ENCODE data around the gene RMND1. TPM values are rescaled to one million over a fixed set of nuclear protein-coding genes. Genes with fewer than 3 reads are reported as not detected.

RMND1 gene
- total RNA-seq, 1 donor from 2014 or later = 44.0 TPM

GRCh38 chr6:151447237-151447636 lies 4.7 kb downstream of the RMND1 start:
- peaks cover 15% of the 10 kb centered on the region for H3K36me3 Mint-ChIP-seq
- H3K79me2 ChIP-seq (ENCODE audit: low read depth) = peaks cover 95% of the 10 kb centered on the region
- no peak overlapping the region for H3K9ac ChIP-seq
- TF ChIP-seq EZH2phosphoT487 (IDR thresholded peaks at IDR 0.05) (no peak), EZH2 (IDR thresholded peaks at IDR 0.05) (no peak), CTCF (IDR thresholded peaks at IDR 0.05) (no peak)
- H3K4me1 Mint-ChIP-seq = peaks cover 23% of the 10 kb centered on the region
- peaks cover 3% of the 10 kb centered on the region for H3K36me3 ChIP-seq
- peak overlapping the region; percentile 17 for H3K27ac ChIP-seq
- no peak overlapping the region for H3K4me3 ChIP-seq
- H3K4me2 ChIP-seq = no peak overlapping the region
- no peak overlapping the region for H2AFZ ChIP-seq (replicated peaks)
- H3K9me3 ChIP-seq (ENCODE audit: low read depth) = no peaks in the 10 kb centered on the region
- no peaks in the 10 kb centered on the region for H3K27me3 ChIP-seq
- H3K4me1 ChIP-seq = peaks cover 10% of the 10 kb centered on the region
- DNase-seq (ENCODE audit: low spot score) = no peak
- H3K4me3 Mint-ChIP-seq = no peak overlapping the region
- peak overlapping the region; percentile 15 for H3K27ac Mint-ChIP-seq
- H3K9me3 Mint-ChIP-seq = peaks cover 9% of the 10 kb centered on the region
- H3F3A ChIP-seq (ENCODE audit: low read depth) = peaks cover 20% of the 10 kb centered on the region
- peaks cover 8% of the 10 kb centered on the region for H3K27me3 Mint-ChIP-seq (ENCODE audit: insufficient read depth, low read depth)
- H4K20me1 ChIP-seq (ENCODE audit: low read depth) = peaks cover 9% of the 10 kb centered on the region

- Mint-ChIP-seq H3K4me1 (peaks cover 15% of the 10 kb centered on the region), H3K4me3 (no peak overlapping the region), H3K27ac (no peak overlapping the region), H3K36me3 (peaks cover 12% of the 10 kb centered on the region), H3K9me3 (peaks cover 3% of the 10 kb centered on the region), H3K27me3 (ENCODE audit: insufficient read depth, low read depth) (peaks cover 5% of the 10 kb centered on the region)
- Histone ChIP-seq H3F3A (ENCODE audit: low read depth) (peaks cover 14% of the 10 kb centered on the region), H3K4me3 (no peak overlapping the region), H2AFZ (replicated peaks) (no peak overlapping the region), H3K27me3 (no peaks in the 10 kb centered on the region), H3K9me3 (ENCODE audit: low read depth) (no peaks in the 10 kb centered on the region), H3K4me2 (no peak overlapping the region), H3K79me2 (ENCODE audit: low read depth) (peaks cover 99% of the 10 kb centered on the region), H3K9ac (no peak overlapping the region), H3K36me3 (peaks cover 3% of the 10 kb centered on the region), H3K27ac (no peak overlapping the region), H3K4me1 (peaks cover 6% of the 10 kb centered on the region), H4K20me1 (ENCODE audit: low read depth) (peaks cover 12% of the 10 kb centered on the region)
- no peak for TF ChIP-seq CTCF (IDR thresholded peaks at IDR 0.05)
- no peak for TF ChIP-seq EZH2phosphoT487 (IDR thresholded peaks at IDR 0.05)
- TF ChIP-seq EZH2 (IDR thresholded peaks at IDR 0.05) = no peak
- DNase-seq (ENCODE audit: low spot score) = no peak
These were observed 6.4 kb downstream of the RMND1 start for GRCh38 chr6:151445482-151445881.

- no peak overlapping the region for H2AFZ ChIP-seq (replicated peaks)
- H3K27me3 ChIP-seq = no peaks in the 10 kb centered on the region
- peaks cover 6% of the 10 kb centered on the region for H3K4me1 ChIP-seq
- Mint-ChIP-seq H3K9me3 (no peaks in the 10 kb centered on the region), H3K4me1 (peaks cover 12% of the 10 kb centered on the region), H3K27me3 (ENCODE audit: insufficient read depth, low read depth) (no peaks in the 10 kb centered on the region), H3K4me3 (no peak overlapping the region), H3K27ac (no peak overlapping the region), H3K36me3 (peaks cover 10% of the 10 kb centered on the region)
- H3K9me3 ChIP-seq (ENCODE audit: low read depth) = no peaks in the 10 kb centered on the region
- peaks cover 16% of the 10 kb centered on the region for H4K20me1 ChIP-seq (ENCODE audit: low read depth)
- peaks cover 3% of the 10 kb centered on the region for H3K36me3 ChIP-seq
- no peak for DNase-seq (ENCODE audit: low spot score)
- no peak overlapping the region for H3K9ac ChIP-seq
- peaks cover 99% of the 10 kb centered on the region for H3K79me2 ChIP-seq (ENCODE audit: low read depth)
- H3K4me3 ChIP-seq = no peak overlapping the region
- peaks cover 14% of the 10 kb centered on the region for H3F3A ChIP-seq (ENCODE audit: low read depth)
- H3K27ac ChIP-seq = no peak overlapping the region
- TF ChIP-seq EZH2phosphoT487 (IDR thresholded peaks at IDR 0.05) (no peak), EZH2 (IDR thresholded peaks at IDR 0.05) (no peak), CTCF (IDR thresholded peaks at IDR 0.05) (no peak)
- H3K4me2 ChIP-seq = no peak overlapping the region
These were observed 7.9 kb downstream of the RMND1 start for GRCh38 chr6:151443911-151444621.

All from neural progenitor cell (in vitro differentiated cells).